Right kidney (tissue), 1 donor: ENCODE data around the gene TNNI2.

Experiments
- DNase-seq: peaks from one replicate; pipeline ENCODE4 v3.0.0-alpha.2; 2016

TNNI2 gene

DNA sequence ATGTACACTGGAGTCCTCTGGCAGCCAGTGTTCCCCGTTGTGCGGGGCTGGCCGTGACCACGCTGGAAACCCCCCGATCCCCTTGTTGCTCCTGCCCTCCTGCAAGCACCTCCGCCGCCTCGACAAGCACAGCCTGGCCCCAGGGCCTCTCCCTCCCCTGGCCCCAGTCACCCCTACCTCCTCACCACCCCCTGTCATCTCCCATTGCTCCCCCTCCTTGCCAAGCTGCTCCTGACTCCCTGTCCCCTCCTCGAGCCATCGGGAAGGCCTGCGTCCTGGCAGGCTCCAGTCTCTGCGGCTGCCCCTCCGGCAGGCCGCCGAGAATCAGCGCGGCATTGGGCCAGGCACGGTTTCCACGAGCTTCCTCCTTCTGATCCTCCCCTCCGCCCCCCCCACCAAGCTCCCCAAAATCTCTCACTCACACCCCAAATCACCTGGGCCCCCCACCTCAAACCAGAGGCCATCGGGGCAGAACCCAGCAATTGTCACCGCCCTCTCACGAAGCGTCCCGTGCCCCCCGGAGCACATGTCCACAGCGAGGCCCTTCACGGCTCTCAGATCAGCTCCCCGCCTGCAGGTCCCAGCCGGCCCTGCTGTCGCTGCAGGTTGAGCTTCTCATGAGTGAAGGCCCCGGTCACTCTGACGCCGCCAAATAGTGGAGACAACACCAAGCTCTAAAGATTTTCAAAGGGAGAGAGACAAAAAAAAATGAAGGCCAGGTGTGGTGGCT lies 8.4 kb downstream of the TNNI2 start:
- no peak for DNase-seq

DNA sequence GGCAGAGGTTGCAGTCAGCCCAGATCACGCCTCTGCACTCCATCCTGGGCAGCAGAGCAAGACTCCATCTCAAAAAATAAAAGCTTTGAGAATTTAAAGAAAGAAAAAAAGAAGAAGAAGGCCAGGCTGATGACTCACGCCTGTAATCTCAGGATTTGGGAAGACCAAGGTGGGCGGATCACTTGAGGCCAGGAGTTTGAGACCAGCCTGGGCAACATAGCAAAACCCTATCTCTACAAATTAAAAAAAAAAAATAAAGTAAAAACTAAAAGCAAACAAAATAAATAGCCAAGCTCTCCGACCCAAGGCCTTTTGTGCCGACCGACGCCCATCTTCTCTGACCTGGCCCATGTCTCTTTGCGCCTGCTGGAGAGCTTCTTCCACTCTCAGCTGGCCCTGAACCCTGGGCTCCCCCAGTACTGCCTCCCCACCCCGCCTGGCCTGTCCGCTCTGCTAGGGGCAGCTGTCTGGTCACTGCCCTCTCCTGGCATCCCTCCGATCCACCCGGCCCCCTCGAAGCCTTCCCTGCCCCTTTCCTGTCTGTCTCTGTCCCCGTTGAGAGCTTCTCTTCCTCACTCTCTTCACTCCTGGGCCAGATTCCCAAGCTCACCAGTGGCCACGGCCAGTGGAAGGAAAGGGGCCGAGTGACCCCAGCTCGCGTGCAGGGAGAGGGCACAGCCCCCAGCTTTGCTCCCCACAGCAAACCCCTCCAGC lies 9.3 kb downstream of the TNNI2 start:
- DNase-seq = no peak

DNA sequence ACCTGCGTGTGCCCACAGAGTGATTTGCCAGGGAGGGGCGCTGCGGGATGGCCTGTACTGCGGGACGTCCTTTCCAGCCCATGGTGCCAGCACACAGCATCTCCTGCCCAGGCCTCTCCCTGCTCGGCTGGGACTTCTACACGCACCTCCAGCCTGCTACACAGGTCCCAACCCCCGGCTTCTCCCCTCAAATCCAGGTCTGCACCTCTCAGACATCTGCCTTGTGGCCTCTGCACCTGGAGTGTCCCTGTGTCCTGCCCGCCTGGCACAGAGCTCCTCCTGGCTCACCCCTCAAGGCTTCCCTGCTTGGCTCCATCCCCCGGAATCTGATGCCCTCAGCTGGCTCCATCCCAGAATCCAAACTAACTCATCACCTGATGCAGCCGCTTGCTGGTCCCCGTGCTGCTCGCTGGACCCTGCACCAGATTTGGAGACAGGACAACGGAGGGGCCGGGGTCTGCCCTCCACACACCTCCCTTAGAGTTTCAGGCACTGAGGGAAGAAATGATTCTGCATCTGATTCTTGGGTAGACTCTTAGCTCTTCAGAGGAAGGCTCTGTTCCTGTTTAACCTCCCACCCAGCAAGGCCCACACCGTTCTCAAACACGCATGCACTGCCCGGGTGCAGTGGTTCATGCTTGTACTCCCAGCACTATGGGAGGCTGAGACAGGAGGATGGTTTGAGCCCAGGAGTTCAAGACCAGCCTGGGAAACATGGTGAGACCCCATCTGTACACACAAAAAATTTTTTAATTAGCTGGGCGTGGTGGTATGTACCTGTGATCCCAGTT lies 10.1 kb downstream of the TNNI2 start:
- no peak for DNase-seq

DNA sequence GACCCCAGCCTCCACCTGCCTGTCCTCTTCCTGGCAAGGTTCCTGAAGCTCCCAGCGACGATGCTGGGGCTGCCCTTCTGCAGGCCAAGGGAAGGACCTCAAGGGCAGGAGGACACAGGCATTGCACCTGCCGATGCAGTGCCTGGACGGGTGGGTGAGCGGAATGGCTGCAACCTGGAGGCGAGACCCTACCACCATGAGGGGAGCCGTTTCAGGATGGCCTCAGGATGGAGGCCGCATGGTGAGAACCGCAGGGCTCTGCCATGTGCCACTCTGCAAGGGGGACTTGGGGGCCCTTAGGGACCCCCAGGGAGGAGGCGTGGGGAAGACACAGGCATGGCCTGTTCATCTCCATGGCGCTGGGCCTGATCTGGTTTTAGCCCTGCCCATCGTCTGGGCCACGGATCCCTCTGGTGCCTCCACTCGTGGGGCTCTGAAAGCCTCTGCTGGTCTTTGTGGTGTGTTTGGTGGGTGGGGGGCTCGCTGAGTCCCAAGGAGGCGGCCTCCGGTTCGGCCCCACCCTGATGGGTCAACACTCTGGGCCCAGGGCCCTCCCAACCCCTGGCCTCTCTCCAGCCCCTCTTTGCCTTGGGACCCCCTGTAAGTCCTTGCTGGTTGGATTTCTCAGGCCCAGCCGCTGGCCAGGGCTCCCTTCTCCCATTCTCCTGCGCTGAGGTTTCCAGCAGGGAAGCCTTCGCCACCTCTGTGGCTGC lies 12.8 kb downstream of the TNNI2 start:
- no peak for DNase-seq

DNA sequence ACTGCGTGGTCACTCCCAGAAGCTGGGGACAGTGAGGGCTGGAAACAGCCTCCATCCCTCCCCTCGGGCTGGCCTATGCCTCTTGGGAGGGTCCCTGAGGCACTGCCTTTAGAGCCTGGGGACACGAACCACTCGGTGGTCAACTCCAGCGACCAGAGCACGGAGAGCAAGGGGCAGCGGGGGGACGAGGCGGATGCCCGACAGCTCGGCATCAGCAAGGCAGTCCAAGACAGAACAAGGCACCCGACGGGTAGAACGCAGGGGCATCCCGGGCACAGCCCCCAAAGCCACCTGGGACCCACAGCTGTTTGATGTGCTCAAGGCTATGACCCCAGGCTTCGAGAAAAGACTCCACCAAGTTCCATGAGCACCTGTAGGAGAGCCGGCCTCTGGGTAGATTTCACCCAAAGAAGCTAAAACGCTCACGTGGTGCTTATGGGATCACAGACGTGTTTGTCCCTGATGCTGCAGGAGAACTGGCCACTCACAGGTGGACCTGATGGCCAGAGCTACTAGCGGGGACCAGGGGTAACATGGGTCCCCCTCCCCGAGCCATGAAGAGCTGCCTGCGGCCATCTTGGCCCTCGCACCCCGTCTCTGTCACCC lies 13.6 kb downstream of the TNNI2 start:
- no peak for DNase-seq

DNA sequence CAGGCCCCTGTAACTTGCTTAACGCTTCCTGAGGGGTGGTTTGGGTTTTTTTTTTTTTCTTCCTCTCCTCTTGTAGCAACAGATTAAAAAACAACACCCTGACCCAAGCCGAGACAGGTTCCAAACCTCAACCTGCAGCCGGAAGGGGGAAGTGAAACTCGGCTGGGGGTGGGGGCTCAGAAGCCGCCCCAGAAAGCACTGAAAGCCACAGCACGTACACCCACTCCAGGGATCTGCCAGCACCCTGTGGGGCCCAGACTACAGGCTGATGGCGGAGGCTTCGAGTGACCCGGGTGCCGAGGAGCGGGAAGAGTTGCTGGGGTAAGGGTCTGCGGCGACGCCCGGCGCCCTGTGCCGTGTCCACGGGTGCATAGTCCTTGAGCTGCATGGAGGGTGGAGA lies 14.1 kb downstream of the TNNI2 start, which contains the start of gene LSP1:
Gene LSP1 (plus strand): TSS at position 208 of the 400 bp plus-strand sequence. CDS start 61 bp downstream, at position 269.
- DNase-seq = no peak

DNA sequence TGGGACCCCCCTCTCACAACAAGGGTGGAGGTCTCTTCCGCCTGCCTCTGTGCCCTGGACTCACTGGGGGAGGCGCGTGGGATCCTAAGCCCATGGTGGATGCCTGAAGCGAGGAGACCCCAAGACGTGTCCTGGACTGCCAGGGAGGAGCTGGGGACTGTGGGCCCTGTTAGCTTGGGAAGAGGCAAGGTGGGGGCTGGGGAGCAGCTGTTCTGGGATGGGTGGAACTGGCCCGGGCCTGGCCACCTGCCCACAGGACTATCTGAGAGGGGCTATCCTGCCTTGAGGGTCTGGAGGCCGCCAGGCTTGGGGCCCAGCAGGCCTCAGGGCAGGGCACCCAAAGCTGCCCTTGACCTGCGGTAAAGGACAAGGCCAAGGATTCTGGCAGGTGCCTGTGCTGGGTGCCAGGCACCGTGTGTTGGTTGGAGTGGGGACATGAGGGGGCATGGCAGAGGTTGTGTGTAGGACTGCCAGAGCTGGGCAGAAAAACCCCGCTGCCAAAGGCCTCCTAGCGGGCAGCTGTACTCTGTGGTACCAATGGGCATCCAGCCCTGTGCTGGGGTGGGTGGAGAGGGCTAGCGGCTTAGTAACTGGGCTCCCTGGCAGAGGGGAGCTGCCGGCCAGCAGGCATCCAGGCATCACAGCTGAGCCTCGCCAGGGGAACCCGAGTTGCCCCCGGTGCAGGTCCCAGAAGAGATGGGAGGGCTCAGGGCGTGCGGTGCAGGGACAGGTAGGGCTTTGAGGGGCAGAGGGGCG lies 14.8 kb downstream of the TNNI2 start:
- DNase-seq = no peak

DNA sequence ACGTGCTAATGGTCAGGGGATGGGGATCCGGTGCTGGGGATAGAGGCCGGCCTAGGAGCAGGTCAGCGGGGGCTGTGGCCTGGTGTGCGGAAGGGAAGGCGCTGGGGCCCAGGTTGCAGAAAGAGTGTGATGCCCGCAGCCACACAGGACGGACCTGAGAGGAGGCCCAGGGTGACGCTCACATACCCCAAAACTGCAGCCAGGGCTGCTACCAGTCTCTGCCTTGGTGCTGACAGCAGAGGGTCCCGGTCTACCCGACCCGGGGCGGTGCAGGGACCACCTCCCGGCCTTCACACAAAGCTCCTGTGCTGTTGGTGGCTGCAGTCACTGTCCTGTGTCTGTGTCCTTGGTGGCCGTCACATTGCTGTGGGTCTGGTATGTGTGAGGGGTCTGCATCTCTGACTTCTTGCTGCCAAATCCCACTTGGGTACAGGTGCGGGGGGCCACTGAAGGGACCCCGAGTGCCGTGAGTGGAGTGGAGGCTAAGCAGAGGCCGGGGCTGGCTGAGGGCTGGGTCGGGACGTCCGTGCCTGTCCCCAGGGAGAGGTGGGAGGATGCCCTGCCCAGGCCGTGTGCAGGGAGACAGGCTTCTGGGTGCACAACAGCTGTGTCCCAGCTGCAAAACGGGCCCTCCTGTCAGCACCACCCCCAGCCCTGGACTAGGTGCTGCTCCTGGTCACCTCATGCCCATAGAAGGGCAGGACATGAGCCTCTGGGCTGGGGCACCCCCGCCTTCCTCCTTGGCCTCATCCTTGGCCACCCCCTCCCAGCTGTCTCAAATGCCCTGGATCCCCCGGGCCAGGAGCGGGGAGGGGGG lies 15.6 kb downstream of the TNNI2 start:
- DNase-seq = no peak

DNA sequence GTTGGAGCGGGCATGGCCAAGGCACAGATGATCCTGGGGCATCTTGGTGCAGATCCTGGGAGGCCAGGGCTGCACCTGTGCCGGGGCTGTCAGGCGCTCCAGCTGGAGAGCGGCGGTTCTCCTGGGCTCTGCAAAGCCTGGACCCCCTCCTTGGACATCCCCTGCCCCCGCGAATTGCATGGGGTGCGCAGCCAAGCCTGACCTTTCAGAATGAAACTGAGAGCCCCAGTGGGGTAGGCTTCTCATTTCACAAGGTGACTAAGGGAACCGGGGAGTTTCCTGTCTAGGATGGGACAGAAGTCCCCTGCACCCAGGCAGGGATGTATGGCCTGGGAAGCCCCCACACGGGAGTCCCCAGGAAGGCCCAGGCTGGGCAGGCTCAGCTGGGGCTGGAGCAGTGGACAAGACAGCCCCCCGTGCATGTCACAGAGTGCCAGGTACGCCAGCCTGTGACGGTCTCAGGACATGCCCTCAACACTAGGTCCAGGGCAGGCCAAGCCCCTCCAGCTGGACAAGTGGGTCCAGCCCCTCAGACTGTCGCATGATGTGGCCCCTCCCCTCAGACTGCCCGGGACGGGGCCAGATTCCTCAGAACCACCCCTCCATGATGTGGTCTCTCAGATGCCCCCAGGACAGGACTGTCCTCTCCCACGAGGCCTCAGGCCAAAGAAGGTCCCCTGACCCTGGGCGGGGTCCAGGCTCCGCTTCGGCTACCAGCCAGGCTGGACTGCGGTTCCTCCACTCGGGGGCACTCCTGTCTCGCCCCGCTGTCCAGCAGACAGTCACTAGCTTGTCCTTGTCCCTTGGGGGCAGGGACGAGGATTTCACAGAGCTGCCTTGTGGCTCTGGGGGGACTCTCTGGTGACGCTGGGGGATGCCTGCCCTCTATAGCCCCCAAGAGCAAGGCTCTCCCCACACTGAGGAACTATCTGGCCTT lies 16.4 kb downstream of the TNNI2 start:
- DNase-seq = no peak

DNA sequence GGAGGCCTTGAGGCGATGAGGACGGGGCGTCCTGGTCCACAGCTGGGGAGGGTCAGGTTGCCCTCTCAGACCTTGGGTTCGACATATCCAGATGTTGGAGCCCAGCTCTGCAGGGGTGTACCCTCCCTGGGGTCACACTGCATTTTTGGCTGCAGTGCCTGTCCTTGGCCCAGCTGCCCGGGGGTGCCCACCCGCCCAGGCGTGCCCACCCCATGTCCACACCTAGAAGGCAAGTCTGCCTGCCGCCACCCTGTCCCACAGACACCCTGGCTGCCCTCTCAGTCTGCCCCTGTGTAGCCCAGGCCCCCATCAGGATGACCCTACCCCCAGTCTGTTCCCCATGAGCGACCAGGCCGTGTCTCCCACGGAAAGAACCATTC lies 17.1 kb downstream of the TNNI2 start:
- no peak for DNase-seq

DNA sequence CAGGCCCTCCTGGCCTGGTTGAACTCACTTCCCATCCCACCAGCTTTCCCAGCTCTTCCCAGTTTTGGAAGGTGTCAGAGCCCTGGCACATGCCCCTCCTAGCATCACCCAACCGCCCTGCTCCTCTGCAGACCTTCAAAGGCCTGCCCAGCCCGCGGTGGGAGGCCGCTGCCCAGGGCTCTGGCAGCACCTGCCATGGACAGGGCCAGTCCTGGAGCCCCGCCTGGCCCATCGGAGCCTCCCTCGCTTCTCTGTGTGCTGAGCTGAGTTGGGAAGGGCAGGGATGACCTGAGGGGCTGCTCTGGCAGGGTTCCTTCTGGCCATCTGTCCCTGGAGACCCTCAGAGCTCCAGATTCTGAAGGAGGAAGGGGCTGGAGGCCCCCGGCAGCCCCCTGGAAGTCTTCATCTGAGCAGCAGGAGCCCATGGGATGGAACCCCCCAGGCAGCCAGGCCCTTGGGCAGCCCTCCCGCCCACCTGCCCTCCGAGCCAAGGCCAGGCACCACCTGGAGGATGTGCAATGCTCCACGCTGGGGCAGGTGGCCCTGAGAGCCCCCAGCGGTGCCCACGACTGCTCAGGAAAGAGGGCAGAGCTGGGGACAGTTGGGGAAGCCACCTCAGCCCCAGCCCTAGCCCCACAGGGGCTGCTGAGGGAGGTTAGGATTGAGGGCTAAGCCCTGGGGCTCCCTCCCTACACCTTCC lies 17.7 kb downstream of the TNNI2 start:
- DNase-seq = no peak

DNA sequence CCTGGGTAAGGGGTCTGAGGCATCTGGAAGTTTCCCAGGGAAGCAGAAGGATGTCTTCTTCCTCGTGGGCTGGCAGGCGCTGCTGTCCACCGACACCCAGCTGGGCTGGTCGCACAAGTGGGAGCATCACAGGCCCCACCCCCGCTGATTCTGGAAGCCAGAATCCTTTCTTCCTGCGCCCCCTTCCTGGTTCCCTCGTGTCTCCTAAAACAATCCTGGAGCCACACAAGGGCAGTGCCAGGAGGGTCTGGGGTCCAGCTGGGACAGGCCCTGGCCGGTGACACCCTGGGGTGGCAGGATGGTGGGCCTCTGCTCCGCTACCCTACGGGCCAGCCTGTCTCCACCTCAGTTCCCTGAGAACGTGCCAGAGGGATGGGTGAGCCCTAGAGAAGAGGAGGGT lies 18.3 kb downstream of the TNNI2 start:
- DNase-seq = no peak

DNA sequence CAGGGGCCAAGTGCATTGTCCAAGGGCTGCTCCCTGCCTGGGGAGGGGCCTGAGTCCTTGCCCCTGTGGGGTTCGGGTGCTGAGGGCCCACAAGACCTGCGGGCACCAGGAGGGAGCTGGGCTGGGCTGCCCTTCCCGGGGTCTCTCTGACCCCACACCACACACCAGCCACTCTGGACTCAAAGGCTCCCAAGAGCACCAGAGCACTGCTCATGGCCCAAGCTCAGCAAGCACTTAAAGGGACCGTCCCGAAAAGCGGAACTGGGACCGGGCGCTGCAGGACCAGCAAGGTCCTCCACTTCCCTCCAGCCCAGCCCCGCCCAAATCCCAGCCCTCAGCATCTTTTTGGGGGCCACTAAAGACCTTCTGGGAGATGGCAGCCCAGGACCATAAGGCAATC lies 19.4 kb downstream of the TNNI2 start:
- DNase-seq = no peak

DNA sequence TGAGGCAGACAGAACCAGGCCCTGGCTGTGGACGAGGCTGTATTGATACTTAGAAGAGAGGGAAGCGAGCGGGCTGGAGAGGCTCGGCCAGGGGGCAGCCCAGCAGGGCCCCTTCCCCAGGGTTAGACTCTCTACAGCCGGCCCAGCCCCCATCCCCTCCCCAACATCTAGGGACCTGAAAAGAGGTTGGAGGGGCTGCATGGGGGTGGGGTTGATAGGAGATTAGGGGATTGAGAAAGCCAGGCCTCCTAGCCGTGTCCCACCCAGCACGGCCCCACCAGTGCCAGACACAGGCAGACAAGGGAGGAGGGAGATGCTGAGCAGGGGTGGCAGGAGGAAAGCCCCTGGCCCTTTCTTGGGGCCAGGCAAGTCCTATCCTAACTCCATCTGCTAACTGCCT lies 19.8 kb downstream of the TNNI2 start:
- DNase-seq = no peak

DNA sequence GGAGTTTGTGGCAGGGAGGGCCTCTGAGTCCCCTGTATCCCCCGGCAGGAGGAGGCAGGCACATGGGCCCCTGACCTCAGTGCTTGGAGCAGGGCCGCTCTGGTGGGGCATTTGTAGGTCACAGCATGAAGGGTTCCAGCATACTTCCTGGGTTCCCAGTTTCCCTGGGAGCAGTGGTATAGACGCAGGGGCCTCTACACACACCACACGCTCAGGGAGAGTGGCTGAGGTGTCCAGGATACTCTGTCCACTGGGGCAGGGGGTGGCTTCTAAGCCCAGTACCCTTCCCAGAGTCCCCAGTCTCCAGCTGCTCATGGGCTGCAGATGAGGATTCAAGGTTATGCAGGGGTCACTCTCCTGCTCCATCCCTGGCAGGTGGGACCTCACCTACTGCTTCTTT lies 20.2 kb downstream of the TNNI2 start:
- DNase-seq = no peak

DNA sequence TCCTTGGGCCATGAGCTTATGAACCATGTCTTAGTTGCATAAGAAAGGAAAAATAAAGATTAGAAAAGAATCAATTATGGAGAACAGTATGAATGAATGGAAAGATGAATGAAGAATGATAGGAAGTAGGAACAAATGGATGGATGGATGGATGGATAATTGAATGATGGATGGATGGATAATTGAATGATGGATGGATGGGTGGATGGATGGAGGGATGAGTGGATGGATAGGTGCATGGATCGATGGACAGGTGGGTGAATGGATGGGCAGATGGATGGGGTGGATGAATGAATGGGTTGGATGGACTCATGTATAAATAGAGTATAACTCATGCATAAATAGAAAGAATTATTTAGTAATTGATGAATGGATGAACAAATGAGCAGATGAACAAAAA lies 21.3 kb downstream of the TNNI2 start:
- no peak for DNase-seq

DNA sequence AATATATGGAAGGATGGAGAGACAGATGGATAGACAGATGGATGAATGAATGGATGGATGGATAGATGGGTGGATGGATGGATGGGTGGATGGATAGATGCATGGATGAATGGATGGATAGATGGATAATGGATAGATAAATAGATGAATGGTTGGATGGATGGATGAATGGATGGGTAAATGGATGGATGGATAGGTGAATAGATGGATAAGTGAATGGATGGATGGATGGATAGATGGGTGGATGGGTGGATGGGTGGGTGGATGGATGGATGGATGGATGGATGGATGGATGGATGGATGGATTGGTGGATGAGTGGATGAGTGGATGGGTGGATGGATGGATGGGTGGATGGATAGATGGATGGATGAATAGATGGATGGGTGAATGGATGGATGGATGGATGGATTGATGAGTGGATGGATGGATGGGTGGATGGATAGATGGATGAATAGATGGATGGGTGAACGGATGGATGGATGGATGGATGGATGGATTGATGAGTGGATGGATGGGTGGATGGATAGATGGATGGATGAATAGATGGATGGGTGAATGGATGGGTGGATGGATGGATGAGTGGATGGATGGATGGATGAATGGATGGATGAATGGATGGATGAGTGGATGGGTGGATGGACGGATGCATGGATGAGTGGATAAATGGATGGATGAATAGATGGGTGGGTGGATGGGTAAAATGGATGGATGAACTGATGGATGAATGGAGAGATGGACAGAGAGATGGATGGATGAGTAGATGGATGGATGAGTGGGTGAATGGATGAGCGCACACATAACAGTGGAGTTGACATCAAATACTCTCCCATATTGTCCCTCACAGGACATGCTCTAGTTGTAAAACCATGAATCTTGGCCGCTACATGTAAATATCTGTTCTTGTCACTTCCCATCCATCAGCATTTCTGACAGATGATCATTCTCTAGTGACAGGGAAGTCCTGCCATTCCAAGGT lies 22.9 kb downstream of the TNNI2 start:
- DNase-seq = no peak
